HG02885 (cell line): ENCODE measurements around the gene CST9.

ENCODE experiments used
- ATAC-seq: cut with Tn5 transposase; IDR thresholded peaks from one replicate; pipeline ENCODE4 v1.9.1; 2021; ENCODE audit warnings: mild to moderate bottlenecking; ENCODE audit not compliant: unreplicated experiment, poor library complexity

Gene CST9

DNA sequence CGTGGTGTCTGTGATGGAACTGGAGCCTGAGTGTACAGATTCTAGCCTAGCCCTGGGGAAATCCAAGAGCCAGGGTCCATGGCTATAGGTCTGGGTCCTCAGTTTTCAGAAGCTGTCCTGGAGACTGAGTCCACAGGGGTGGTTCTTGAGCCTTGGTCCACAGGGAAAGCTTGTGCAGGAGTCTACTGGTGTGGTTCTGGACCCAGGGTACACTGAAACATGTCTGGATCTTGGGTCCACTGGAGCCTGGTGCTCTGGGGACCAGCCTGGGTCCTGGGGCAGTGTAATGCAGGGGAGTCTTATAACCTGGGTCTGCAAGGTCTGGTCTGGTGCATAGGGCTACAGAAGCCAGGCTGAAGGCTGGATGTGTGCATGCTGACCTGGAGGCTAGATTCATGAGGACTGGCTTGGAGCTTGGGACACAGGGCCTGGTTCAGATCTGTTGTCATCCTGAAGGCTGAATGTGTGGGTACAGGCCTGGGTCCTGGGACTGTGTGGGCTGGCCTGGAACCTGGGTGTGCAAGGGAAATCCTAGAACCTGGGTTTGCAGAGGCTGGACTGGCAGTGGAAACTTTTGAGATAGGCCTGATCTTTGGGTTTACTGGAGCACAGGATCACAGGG, 42.9 kb downstream of the CST9 start:
- no peak for ATAC-seq

DNA sequence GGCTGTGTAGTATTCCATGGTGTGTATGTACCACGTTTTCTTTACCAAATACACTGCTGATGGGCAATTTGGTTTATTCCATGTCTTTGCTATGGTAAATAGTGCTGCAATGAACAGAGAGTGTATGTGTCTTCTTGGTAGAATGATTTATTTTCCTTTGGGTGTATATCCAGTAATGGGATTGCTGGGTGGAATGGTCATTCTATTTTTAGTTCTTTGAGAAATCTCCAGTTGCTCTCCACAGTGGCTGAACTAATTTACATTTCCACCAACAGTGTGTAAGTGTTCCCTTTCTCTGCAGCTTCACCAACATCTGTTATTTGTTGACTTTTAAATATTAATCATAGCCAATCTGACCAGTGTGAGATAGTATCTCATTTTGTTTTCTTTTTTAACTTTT, 51.3 kb downstream of the CST9 start:
- no peak for ATAC-seq
